Left lung (tissue), 10 donors: ENCODE results near the gene MICALL2. TPM values are rescaled to one million over a fixed set of nuclear protein-coding genes. Genes with fewer than 3 reads are reported as not detected.

Experiments
- ATAC-seq: fragments of 200-7000 bp; cut with Tn5 transposase; one replicate; pipeline ENCODE4 v1.9.1; 2020; ENCODE audit warnings: moderate library complexity
- DNase-seq, 4 donors: peaks; one replicate each; pipeline ENCODE4 v3.0.0-alpha.2; 2013 to 2020
- H3K27ac ChIP-seq, 2 donors: fragments of 200-600 bp; sonication (generic) in 1 of 2; one replicate each; pipeline versions ENCODE4 v1.5.0 to v1.8.0; 2020 to 2021
- H3K27me3 ChIP-seq, 2 donors: fragments of 200-600 bp; sonication (generic) in 1 of 2; one replicate each; pipeline versions ENCODE4 v1.5.0 to v1.8.0; 2020 to 2021
- H3K36me3 ChIP-seq, 2 donors: fragments of 200-600 bp; sonication (generic) in 1 of 2; one replicate each; pipeline versions ENCODE4 v1.5.0 to v1.8.0; 2020 to 2021
- H3K4me1 ChIP-seq, 2 donors: fragments of 200-600 bp; one replicate each; pipeline ENCODE4 v1.8.0; 2021
- H3K4me3 ChIP-seq, 2 donors: fragments of 200-600 bp; sonication (generic) in 1 of 2; one replicate each; pipeline versions ENCODE4 v1.5.0 to v1.8.0; 2020 to 2021; ENCODE audit warnings: mild to moderate bottlenecking in 1 of 2
- H3K9me3 ChIP-seq, 2 donors: fragments of 200-600 bp; sonication (generic) in 1 of 2; one replicate each; pipeline versions ENCODE4 v1.5.0 to v1.8.0; 2020 to 2021
- CTCF ChIP-seq, 2 donors: fragments of 200-600 bp; sonication (generic) in 1 of 2; IDR thresholded peaks; one replicate each; pipeline versions ENCODE4 v1.5.0 to v1.8.0; 2021; ENCODE audit warnings: antibody characterized with exemption in 2 of 2
- intact Hi-C, 2 donors: fragments of 100-400 bp; cut with DNase I; formaldehyde crosslinking; loops; one replicate each; pipeline versions ENCODE4 v1.11.2 to v1.14.2; 2022
- polyA plus RNA-seq, 6 donors: library from polyadenylated mRNA; unstranded; fragments of 120-200 nt; gene quantifications; one replicate each; pipeline ENCODE4 v1.2.1, GENCODE V29; 2013; ENCODE audit not compliant: insufficient read length in 6 of 6
- total RNA-seq, 2 donors: library from RNA; stranded (reverse); fragmentation: NEBNext Ultra II Directional; extraction: Animal tissue kit (Norgen Biotek cat#: 25700); gene quantifications; one replicate each; pipeline ENCODE4 v1.2.1, GENCODE V29; 2021
- donor health status: DM: no; HTN: yes; CAD: no.
- donor health status: DM: no; HTN: no; CAD: no.

Gene MICALL2
- total and polyA plus RNA-seq, 8 donors = 7.9 to 40.1 (median 14.8) TPM

GRCh38 chr7:1431634-1432380 is 27.5 kb downstream of the MICALL2 start:
- Histone ChIP-seq H3K36me3 (peaks cover 0 to 7% of the 10 kb centered on the region in 2 donors), H3K27ac (no peak overlapping the region), H3K4me1 (peaks cover 0 to 8% of the 10 kb centered on the region in 2 donors), H3K27me3 (peaks cover 0 to 50% of the 10 kb centered on the region in 2 donors), H3K4me3 (no peak overlapping the region), H3K9me3 (no peaks in the 10 kb centered on the region)
- peak; percentile 14 for ATAC-seq
- intact Hi-C loops = no loop called here
- DNase-seq = no peak
- TF ChIP-seq CTCF (IDR thresholded peaks at IDR 0.05) = no peak

GRCh38 chr7:1431226-1431625 is 28.0 kb downstream of the MICALL2 start:
- no peak overlapping the region for H3K4me3 ChIP-seq
- H3K27me3 ChIP-seq = peaks cover 0 to 55% of the 10 kb centered on the region in 2 donors
- no peak for TF ChIP-seq CTCF (IDR thresholded peaks at IDR 0.05)
- DNase-seq (no peak), ATAC-seq (no peak)
- H3K36me3 ChIP-seq = peaks cover 0 to 1% of the 10 kb centered on the region in 2 donors
- no peak overlapping the region for H3K27ac ChIP-seq
- peaks cover 0 to 8% of the 10 kb centered on the region in 2 donors for H3K4me1 ChIP-seq
- no peaks in the 10 kb centered on the region for H3K9me3 ChIP-seq
- intact Hi-C loops = no loop called here

- no peak for DNase-seq
- Histone ChIP-seq H3K27me3 (peaks cover 0 to 64% of the 10 kb centered on the region in 2 donors), H3K27ac (no peak overlapping the region), H3K4me1 (peaks cover 0 to 8% of the 10 kb centered on the region in 2 donors), H3K36me3 (no peaks in the 10 kb centered on the region), H3K9me3 (no peaks in the 10 kb centered on the region), H3K4me3 (no peak overlapping the region)
- ATAC-seq = no peak
- intact Hi-C loops = no loop called here
- TF ChIP-seq CTCF (IDR thresholded peaks at IDR 0.05) = no peak
Observed at GRCh38 chr7:1430056-1430845, 29.0 kb downstream of the MICALL2 start.

- ATAC-seq (no peak), DNase-seq (no peak)
- no peaks in the 10 kb centered on the region for H3K9me3 ChIP-seq
- no peak for TF ChIP-seq CTCF (IDR thresholded peaks at IDR 0.05)
- H3K4me3 ChIP-seq = no peak overlapping the region
- H3K4me1 ChIP-seq = peaks cover 0 to 8% of the 10 kb centered on the region in 2 donors
- H3K27ac ChIP-seq = no peak overlapping the region
- intact Hi-C loops = no loop called here
- H3K27me3 ChIP-seq = peaks cover 0 to 69% of the 10 kb centered on the region in 2 donors
- H3K36me3 ChIP-seq = no peaks in the 10 kb centered on the region
Observed at GRCh38 chr7:1428941-1429501, 30.2 kb downstream of the MICALL2 start.
